Body of pancreas (tissue), 4 donors: ENCODE measurements around the gene SLC50A1.

ENCODE experiments used
- POLR2A ChIP-seq, 3 donors: fragments of 450-650 bp; IDR thresholded peaks; one replicate each; pipeline ENCODE4 v1.6.1; 2016; ENCODE audit warnings: antibody characterized with exemption in 3 of 3, mild to moderate bottlenecking in 2 of 3
- TF ChIP-seq, protein P1 (sequence below), 7 experiments: fragments of 450-650 bp in 4 of 7; fragments of 200-600 bp in 3 of 7; sonication (generic) in 3 of 7; IDR thresholded peaks; one replicate each; pipeline ENCODE4 v1.5.1; 2016 to 2019; ENCODE audit warnings: antibody characterized with exemption in 7 of 7

DNA sequence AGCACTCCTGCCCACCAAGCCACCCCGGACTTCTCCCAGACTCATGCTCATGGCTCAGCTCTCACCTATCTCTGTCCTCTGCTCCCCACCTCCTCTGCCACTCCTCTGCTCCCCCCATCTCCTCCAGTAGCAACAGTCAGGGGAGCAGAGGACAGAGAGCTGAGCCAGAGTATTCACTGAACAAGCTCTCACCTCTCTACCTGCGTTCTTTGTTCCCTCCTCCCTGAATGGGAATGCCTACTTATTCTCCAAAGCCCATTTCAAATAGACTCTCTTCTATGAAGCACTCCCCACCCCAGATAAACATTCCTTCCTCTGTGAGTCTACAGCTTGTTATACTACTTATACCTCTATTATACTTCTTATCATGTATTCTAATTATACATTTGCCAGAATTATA, 14.4 kb upstream of the SLC50A1 start:
- TF ChIP-seq, protein P1, sequence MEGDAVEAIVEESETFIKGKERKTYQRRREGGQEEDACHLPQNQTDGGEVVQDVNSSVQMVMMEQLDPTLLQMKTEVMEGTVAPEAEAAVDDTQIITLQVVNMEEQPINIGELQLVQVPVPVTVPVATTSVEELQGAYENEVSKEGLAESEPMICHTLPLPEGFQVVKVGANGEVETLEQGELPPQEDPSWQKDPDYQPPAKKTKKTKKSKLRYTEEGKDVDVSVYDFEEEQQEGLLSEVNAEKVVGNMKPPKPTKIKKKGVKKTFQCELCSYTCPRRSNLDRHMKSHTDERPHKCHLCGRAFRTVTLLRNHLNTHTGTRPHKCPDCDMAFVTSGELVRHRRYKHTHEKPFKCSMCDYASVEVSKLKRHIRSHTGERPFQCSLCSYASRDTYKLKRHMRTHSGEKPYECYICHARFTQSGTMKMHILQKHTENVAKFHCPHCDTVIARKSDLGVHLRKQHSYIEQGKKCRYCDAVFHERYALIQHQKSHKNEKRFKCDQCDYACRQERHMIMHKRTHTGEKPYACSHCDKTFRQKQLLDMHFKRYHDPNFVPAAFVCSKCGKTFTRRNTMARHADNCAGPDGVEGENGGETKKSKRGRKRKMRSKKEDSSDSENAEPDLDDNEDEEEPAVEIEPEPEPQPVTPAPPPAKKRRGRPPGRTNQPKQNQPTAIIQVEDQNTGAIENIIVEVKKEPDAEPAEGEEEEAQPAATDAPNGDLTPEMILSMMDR (IDR thresholded peaks at IDR 0.05): no peak
- TF ChIP-seq POLR2A (IDR thresholded peaks at IDR 0.05): no peak
